Left lung (tissue), 10 donors: ENCODE data around the gene ECHDC3. TPM values are rescaled to one million over a fixed set of nuclear protein-coding genes. Genes with fewer than 3 reads are reported as not detected.

Source experiments
- ATAC-seq: fragments of 200-7000 bp; cut with Tn5 transposase; one replicate; pipeline ENCODE4 v1.9.1; 2020; ENCODE audit warnings: moderate library complexity
- DNase-seq, 4 donors: peaks; one replicate each; pipeline ENCODE4 v3.0.0-alpha.2; 2013 to 2020
- H3K27ac ChIP-seq, 2 donors: fragments of 200-600 bp; sonication (generic) in 1 of 2; one replicate each; pipeline versions ENCODE4 v1.5.0 to v1.8.0; 2020 to 2021
- H3K27me3 ChIP-seq, 2 donors: fragments of 200-600 bp; sonication (generic) in 1 of 2; one replicate each; pipeline versions ENCODE4 v1.5.0 to v1.8.0; 2020 to 2021
- H3K36me3 ChIP-seq, 2 donors: fragments of 200-600 bp; sonication (generic) in 1 of 2; one replicate each; pipeline versions ENCODE4 v1.5.0 to v1.8.0; 2020 to 2021
- H3K4me1 ChIP-seq, 2 donors: fragments of 200-600 bp; one replicate each; pipeline ENCODE4 v1.8.0; 2021
- H3K4me3 ChIP-seq, 2 donors: fragments of 200-600 bp; sonication (generic) in 1 of 2; one replicate each; pipeline versions ENCODE4 v1.5.0 to v1.8.0; 2020 to 2021; ENCODE audit warnings: mild to moderate bottlenecking in 1 of 2
- H3K9me3 ChIP-seq, 2 donors: fragments of 200-600 bp; sonication (generic) in 1 of 2; one replicate each; pipeline versions ENCODE4 v1.5.0 to v1.8.0; 2020 to 2021
- CTCF ChIP-seq, 2 donors: fragments of 200-600 bp; sonication (generic) in 1 of 2; IDR thresholded peaks; one replicate each; pipeline versions ENCODE4 v1.5.0 to v1.8.0; 2021; ENCODE audit warnings: antibody characterized with exemption in 2 of 2
- intact Hi-C, 2 donors: fragments of 100-400 bp; cut with DNase I; formaldehyde crosslinking; loops; one replicate each; pipeline versions ENCODE4 v1.11.2 to v1.14.2; 2022
- polyA plus RNA-seq, 6 donors: library from polyadenylated mRNA; unstranded; fragments of 120-200 nt; gene quantifications; one replicate each; pipeline ENCODE4 v1.2.1, GENCODE V29; 2013; ENCODE audit not compliant: insufficient read length in 6 of 6
- total RNA-seq, 2 donors: library from RNA; stranded (reverse); fragmentation: NEBNext Ultra II Directional; extraction: Animal tissue kit (Norgen Biotek cat#: 25700); gene quantifications; one replicate each; pipeline ENCODE4 v1.2.1, GENCODE V29; 2021
- donor health status: DM: no; HTN: yes; CAD: no.
- donor health status: DM: no; HTN: no; CAD: no.

Gene ECHDC3
- total and polyA plus RNA-seq, 8 donors = 12.4 to 32.6 (median 14.7) TPM

GRCh38 chr10:11701451-11702095 lies 40.6 kb upstream of the ECHDC3 start:
- TF ChIP-seq CTCF (IDR thresholded peaks at IDR 0.05) = no peak

GRCh38 chr10:11702264-11702663 lies 39.9 kb upstream of the ECHDC3 start:
- H3K36me3 ChIP-seq = no peaks in the 10 kb centered on the region
- no peaks in the 10 kb centered on the region for H3K27me3 ChIP-seq
- DNase-seq (no peak), ATAC-seq (no peak)
- TF ChIP-seq CTCF (IDR thresholded peaks at IDR 0.05) = no peak
- H3K9me3 ChIP-seq = no peaks in the 10 kb centered on the region
- peaks cover 0 to 19% of the 10 kb centered on the region in 2 donors for H3K4me1 ChIP-seq
- no peak overlapping the region for H3K4me3 ChIP-seq
- intact Hi-C loops = no loop called here
- H3K27ac ChIP-seq = no peak overlapping the region

More at GRCh38 chr10:11701451-11702095, 40.6 kb upstream of the ECHDC3 start:
- Histone ChIP-seq H3K4me3 (no peak overlapping the region), H3K27me3 (no peaks in the 10 kb centered on the region), H3K27ac (no peak overlapping the region), H3K4me1 (peaks cover 0 to 19% of the 10 kb centered on the region in 2 donors), H3K36me3 (no peaks in the 10 kb centered on the region), H3K9me3 (no peaks in the 10 kb centered on the region)
- ATAC-seq (no peak), DNase-seq (no peak)
- intact Hi-C loops = no loop called here

GRCh38 chr10:11704092-11704491 lies 38.1 kb upstream of the ECHDC3 start:
- H3K4me3 ChIP-seq = no peak overlapping the region
- TF ChIP-seq CTCF (IDR thresholded peaks at IDR 0.05) = no peak
- intact Hi-C loops = no loop called here
- H3K27ac ChIP-seq = no peak overlapping the region
- no peak for DNase-seq
- H3K27me3 ChIP-seq = no peaks in the 10 kb centered on the region
- H3K36me3 ChIP-seq = no peaks in the 10 kb centered on the region
- ATAC-seq = no peak
- peaks cover 0 to 18% of the 10 kb centered on the region in 2 donors for H3K4me1 ChIP-seq
- no peaks in the 10 kb centered on the region for H3K9me3 ChIP-seq

- Histone ChIP-seq H3K27ac (no peak overlapping the region), H3K36me3 (no peaks in the 10 kb centered on the region), H3K27me3 (no peaks in the 10 kb centered on the region), H3K4me3 (no peak overlapping the region), H3K9me3 (no peaks in the 10 kb centered on the region), H3K4me1 (peaks cover 0 to 12% of the 10 kb centered on the region in 2 donors)
- no peak for TF ChIP-seq CTCF (IDR thresholded peaks at IDR 0.05)
- DNase-seq (no peak), ATAC-seq (no peak)
- intact Hi-C loops = no loop called here
Observed at GRCh38 chr10:11705722-11706121, 36.5 kb upstream of the ECHDC3 start.

GRCh38 chr10:11706895-11707567 lies 35.2 kb upstream of the ECHDC3 start:
- Histone ChIP-seq H3K27me3 (no peaks in the 10 kb centered on the region), H3K4me3 (no peak overlapping the region), H3K4me1 (peaks cover 0 to 16% of the 10 kb centered on the region in 2 donors), H3K36me3 (no peaks in the 10 kb centered on the region), H3K9me3 (no peaks in the 10 kb centered on the region), H3K27ac (no peak overlapping the region)
- DNase-seq (no peak), ATAC-seq (no peak)
- no peak for TF ChIP-seq CTCF (IDR thresholded peaks at IDR 0.05)
- intact Hi-C loops = no loop called here
